ENCODE measurements around the gene PGC.

PGC gene

GRCh38 chr6:41733360-41733706 lies 13.9 kb downstream of the PGC start:
- in situ Hi-C loops (cut with HindIII; ENCODE audit: low sequenced_read_pairs) = no loop called here

- in situ Hi-C loops (cut with HindIII; ENCODE audit: low sequenced_read_pairs) = no loop called here
These were observed 14.4 kb downstream of the PGC start for GRCh38 chr6:41732591-41733359.

GRCh38 chr6:41732149-41732548 lies 15.0 kb downstream of the PGC start:
- in situ Hi-C loops (cut with HindIII; ENCODE audit: low sequenced_read_pairs) = no loop called here

GRCh38 chr6:41731561-41732086 lies 15.6 kb downstream of the PGC start:
- in situ Hi-C loops (cut with HindIII; ENCODE audit: low sequenced_read_pairs) = no loop called here

- in situ Hi-C loops (cut with HindIII; ENCODE audit: low sequenced_read_pairs) = no loop called here
These were observed 16.4 kb downstream of the PGC start for GRCh38 chr6:41730531-41731436.

- in situ Hi-C loops (cut with HindIII; ENCODE audit: low sequenced_read_pairs) = no loop called here
These were observed 17.6 kb downstream of the PGC start for GRCh38 chr6:41729624-41730023.

GRCh38 chr6:41728954-41729353 lies 18.2 kb downstream of the PGC start:
- in situ Hi-C loops (cut with HindIII; ENCODE audit: low sequenced_read_pairs) = no loop called here

- in situ Hi-C loops (cut with HindIII; ENCODE audit: low sequenced_read_pairs) = no loop called here
These were observed 18.9 kb downstream of the PGC start for GRCh38 chr6:41728073-41728936.

- in situ Hi-C loops (cut with HindIII; ENCODE audit: low sequenced_read_pairs) = no loop called here
These were observed 19.5 kb downstream of the PGC start for GRCh38 chr6:41727705-41728072.

GRCh38 chr6:41726876-41727275 lies 20.3 kb downstream of the PGC start:
- in situ Hi-C loops (cut with HindIII; ENCODE audit: low sequenced_read_pairs) = no loop called here

GRCh38 chr6:41724586-41725501 lies 22.4 kb downstream of the PGC start:
- in situ Hi-C loops (cut with HindIII; ENCODE audit: low sequenced_read_pairs) = no loop called here

GRCh38 chr6:41724228-41724580 lies 23.0 kb downstream of the PGC start:
- in situ Hi-C loops (cut with HindIII; ENCODE audit: low sequenced_read_pairs) = no loop called here

GRCh38 chr6:41723530-41724227 lies 23.5 kb downstream of the PGC start:
- in situ Hi-C loops (cut with HindIII; ENCODE audit: low sequenced_read_pairs) = no loop called here

- in situ Hi-C loops (cut with HindIII; ENCODE audit: low sequenced_read_pairs) = no loop called here
These were observed 24.1 kb downstream of the PGC start for GRCh38 chr6:41722969-41723529.

GRCh38 chr6:41721414-41721813 lies 25.8 kb downstream of the PGC start:
- in situ Hi-C loops (cut with HindIII; ENCODE audit: low sequenced_read_pairs) = no loop called here

- in situ Hi-C loops (cut with HindIII; ENCODE audit: low sequenced_read_pairs) = no loop called here
These were observed 26.4 kb downstream of the PGC start for GRCh38 chr6:41720783-41721182.

GRCh38 chr6:41720262-41720620 lies 27.0 kb downstream of the PGC start:
- in situ Hi-C loops (cut with HindIII; ENCODE audit: low sequenced_read_pairs) = no loop called here

GRCh38 chr6:41719436-41720261 lies 27.5 kb downstream of the PGC start:
- in situ Hi-C loops (cut with HindIII; ENCODE audit: low sequenced_read_pairs) = loop anchor here (5.0 kb wide), 1 partner anchor 68 kb away; the partner anchor contains the start of gene TOMM6
